ENCODE data around the gene POC1B. TPM values are rescaled to one million over a fixed set of nuclear protein-coding genes. Genes with fewer than 3 reads are reported as not detected.

The POC1B gene
- total and polyA plus RNA-seq, 8 donors: 3.4 to 15.5 (median 6.2) TPM

- Histone ChIP-seq H3K9me3 (no peaks in the 10 kb centered on the region), H3K4me3 (no peak overlapping the region), H3K4me1 (no peaks in the 10 kb centered on the region), H3K27me3 (no peaks in the 10 kb centered on the region), H3K36me3 (no peaks in the 10 kb centered on the region), H3K27ac (no peak overlapping the region)
- no peak for DNase-seq
- no peak for TF ChIP-seq CTCF (IDR thresholded peaks at IDR 0.05)
- 90 to 91% methylated on average over 5 of the region's 5 CpGs for WGBS, 2 donors
- no peak for FAIRE-seq
- intact Hi-C loops (cut with DNase I): no loop called here
- ATAC-seq: peak in 2 of 4 donors; percentile 35 to 44
Measured at GRCh38 chr12:89493670-89494302, 32.1 kb downstream of the POC1B start.

- no peak for TF ChIP-seq CTCF (IDR thresholded peaks at IDR 0.05)
- no peak for FAIRE-seq
- Histone ChIP-seq H3K9me3 (no peaks in the 10 kb centered on the region), H3K4me3 (no peak overlapping the region), H3K27ac (no peak overlapping the region), H3K4me1 (no peaks in the 10 kb centered on the region), H3K27me3 (no peaks in the 10 kb centered on the region), H3K36me3 (no peaks in the 10 kb centered on the region)
- no peak for DNase-seq
- WGBS, 2 donors: 41 to 61% methylated on average over 5 of the region's 5 CpGs
- intact Hi-C loops (cut with DNase I): no loop called here
- peak in 3 of 4 donors; percentile 19 to 62 (median 51) for ATAC-seq
Measured at GRCh38 chr12:89492883-89493282, 33.0 kb downstream of the POC1B start.

- intact Hi-C loops (cut with DNase I): no loop called here
- FAIRE-seq: no peak
- Histone ChIP-seq H3K4me3 (no peak overlapping the region), H3K27ac (no peak overlapping the region), H3K4me1 (no peaks in the 10 kb centered on the region), H3K9me3 (no peaks in the 10 kb centered on the region), H3K27me3 (no peaks in the 10 kb centered on the region), H3K36me3 (no peaks in the 10 kb centered on the region)
- no peak for ATAC-seq
- no peak for TF ChIP-seq CTCF (IDR thresholded peaks at IDR 0.05)
- 90 to 96% methylated on average over 1 of the region's 1 CpG for WGBS, 2 donors
- no peak for DNase-seq
Measured at GRCh38 chr12:89490922-89491321, 34.9 kb downstream of the POC1B start.

- Histone ChIP-seq H3K27ac (no peak overlapping the region), H3K36me3 (no peaks in the 10 kb centered on the region), H3K4me3 (no peak overlapping the region), H3K27me3 (no peaks in the 10 kb centered on the region), H3K9me3 (no peaks in the 10 kb centered on the region), H3K4me1 (no peaks in the 10 kb centered on the region)
- ATAC-seq: no peak
- 96 to 97% methylated on average over 2 of the region's 2 CpGs for WGBS, 2 donors
- no peak for DNase-seq
- no peak for FAIRE-seq
- intact Hi-C loops (cut with DNase I): no loop called here
- TF ChIP-seq CTCF (IDR thresholded peaks at IDR 0.05): no peak
Measured at GRCh38 chr12:89486264-89486663, 39.6 kb downstream of the POC1B start.

GRCh38 chr12:89484470-89484869 lies 41.4 kb downstream of the POC1B start:
- Histone ChIP-seq H3K27ac (no peak overlapping the region), H3K4me1 (no peaks in the 10 kb centered on the region), H3K9me3 (no peaks in the 10 kb centered on the region), H3K4me3 (no peak overlapping the region), H3K27me3 (no peaks in the 10 kb centered on the region), H3K36me3 (no peaks in the 10 kb centered on the region)
- DNase-seq (no peak), FAIRE-seq (no peak), ATAC-seq (no peak)
- 74 to 82% methylated on average over 1 of the region's 1 CpG for WGBS, 2 donors
- no peak for TF ChIP-seq CTCF (IDR thresholded peaks at IDR 0.05)
- intact Hi-C loops (cut with DNase I): no loop called here
